Breast epithelium (tissue), 4 donors: ENCODE results near the gene SLC25A36. TPM values are rescaled to one million over a fixed set of nuclear protein-coding genes. Genes with fewer than 3 reads are reported as not detected.
"Not testable (repeated sequence)": the region's sequence is repeated elsewhere in the genome, so short reads cannot be mapped to it uniquely, and the experiment has no call there.

Source experiments
- DNase-seq, 2 donors: peaks; one replicate each; pipeline ENCODE4 v3.0.0-alpha.2; 2019; ENCODE audit warnings: low spot score in 2 of 2
- H3K27ac ChIP-seq, 2 donors: fragments of 200-600 bp; sonication (generic) in 1 of 2; one replicate each; pipeline ENCODE4 v1.5.1; 2016 to 2019; ENCODE audit warnings: mild to moderate bottlenecking in 1 of 2
- H3K27me3 ChIP-seq, 2 donors: fragments of 200-600 bp; sonication (generic) in 1 of 2; one replicate each; pipeline versions ENCODE4 v1.5.1 to v1.6.0; 2017 to 2019; ENCODE audit warnings: control low read depth in 1 of 2, mild to moderate bottlenecking in 1 of 2
- H3K36me3 ChIP-seq: fragments of 200-600 bp; one replicate; pipeline ENCODE4 v1.5.1; 2019
- H3K4me1 ChIP-seq, 2 donors: fragments of 200-600 bp; sonication (generic); one replicate each; pipeline ENCODE4 v1.5.1; 2016 to 2019; ENCODE audit warnings: control low read depth in 1 of 2
- H3K4me3 ChIP-seq, 3 donors: fragments of 200-600 bp; sonication (generic); 1 replicate in 2 of 3; 2 replicates in 1 of 3; pipeline ENCODE4 v1.5.1; 2016 to 2019; ENCODE audit warnings: mild to moderate bottlenecking in 3 of 3, moderate library complexity in 2 of 3
- H3K9me3 ChIP-seq, 2 donors: fragments of 200-600 bp; sonication (generic) in 1 of 2; one replicate each; pipeline ENCODE4 v1.5.1; 2016 to 2019; ENCODE audit warnings: control low read depth in 1 of 2
- POLR2A ChIP-seq: fragments of 450-650 bp; IDR thresholded peaks from one replicate; pipeline ENCODE4 v1.6.1; 2016; ENCODE audit warnings: antibody characterized with exemption, mild to moderate bottlenecking, moderate library complexity
- POLR2AphosphoS5 ChIP-seq, 3 donors: sonication (generic); formaldehyde crosslinking; IDR thresholded peaks; one replicate each; pipeline ENCODE4 v1.6.1; 2017; ENCODE audit warnings: antibody characterized with exemption in 3 of 3
- intact Hi-C: fragments of 100-400 bp; cut with DNase I; formaldehyde crosslinking; loops from one replicate; pipeline ENCODE4 v1.15.1; 2023; ENCODE audit warnings: low total_unique reads
- total RNA-seq, 3 donors: library from RNA; depleted of rRNA; stranded (reverse); fragments of >200 nt; gene quantifications; one replicate each; pipeline ENCODE4 v1.1.0, GENCODE V29; 2016
- TF ChIP-seq, protein P1 (sequence below), 3 donors: fragments of 450-650 bp; IDR thresholded peaks; one replicate each; pipeline ENCODE4 v1.5.1; 2016 to 2017; ENCODE audit warnings: antibody characterized with exemption in 3 of 3, mild to moderate bottlenecking in 3 of 3, moderate library complexity in 3 of 3

Gene SLC25A36
- total RNA-seq, 3 donors from 2014 or later = 74.7 to 111 (median 86.7) TPM

DNA sequence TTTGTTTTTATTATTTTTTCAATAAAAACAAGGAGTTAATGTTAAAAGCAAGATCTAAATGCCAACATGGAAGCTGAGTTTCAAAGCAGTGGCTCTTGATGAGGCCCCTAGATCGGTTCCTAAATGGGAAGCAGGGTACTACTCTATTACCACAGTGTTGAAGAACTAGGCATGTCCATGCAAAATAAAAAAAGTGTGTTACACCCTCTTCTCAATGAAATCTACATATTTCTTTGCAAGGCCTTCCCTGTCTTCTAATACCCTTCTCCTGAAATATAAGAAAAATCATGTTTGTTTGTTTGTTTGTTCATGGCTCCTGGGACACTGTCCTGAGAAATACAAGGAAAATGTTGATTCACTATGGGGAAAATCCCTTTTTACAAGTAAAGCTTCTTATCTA lies 12.2 kb upstream of the SLC25A36 start:
- Histone ChIP-seq H3K4me1 (no peaks in the 10 kb centered on the region), H3K4me3 (no peak overlapping the region), H3K27me3 (no peaks in the 10 kb centered on the region), H3K36me3 (no peaks in the 10 kb centered on the region), H3K27ac (no peak overlapping the region), H3K9me3 (no peaks in the 10 kb centered on the region)
- intact Hi-C loops = no loop called here
- DNase-seq = no peak
- TF ChIP-seq POLR2A (no peak), POLR2AphosphoS5 (IDR thresholded peaks at IDR 0.05) (no peak)
- TF ChIP-seq, protein P1, sequence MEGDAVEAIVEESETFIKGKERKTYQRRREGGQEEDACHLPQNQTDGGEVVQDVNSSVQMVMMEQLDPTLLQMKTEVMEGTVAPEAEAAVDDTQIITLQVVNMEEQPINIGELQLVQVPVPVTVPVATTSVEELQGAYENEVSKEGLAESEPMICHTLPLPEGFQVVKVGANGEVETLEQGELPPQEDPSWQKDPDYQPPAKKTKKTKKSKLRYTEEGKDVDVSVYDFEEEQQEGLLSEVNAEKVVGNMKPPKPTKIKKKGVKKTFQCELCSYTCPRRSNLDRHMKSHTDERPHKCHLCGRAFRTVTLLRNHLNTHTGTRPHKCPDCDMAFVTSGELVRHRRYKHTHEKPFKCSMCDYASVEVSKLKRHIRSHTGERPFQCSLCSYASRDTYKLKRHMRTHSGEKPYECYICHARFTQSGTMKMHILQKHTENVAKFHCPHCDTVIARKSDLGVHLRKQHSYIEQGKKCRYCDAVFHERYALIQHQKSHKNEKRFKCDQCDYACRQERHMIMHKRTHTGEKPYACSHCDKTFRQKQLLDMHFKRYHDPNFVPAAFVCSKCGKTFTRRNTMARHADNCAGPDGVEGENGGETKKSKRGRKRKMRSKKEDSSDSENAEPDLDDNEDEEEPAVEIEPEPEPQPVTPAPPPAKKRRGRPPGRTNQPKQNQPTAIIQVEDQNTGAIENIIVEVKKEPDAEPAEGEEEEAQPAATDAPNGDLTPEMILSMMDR (IDR thresholded peaks at IDR 0.05) = no peak

DNA sequence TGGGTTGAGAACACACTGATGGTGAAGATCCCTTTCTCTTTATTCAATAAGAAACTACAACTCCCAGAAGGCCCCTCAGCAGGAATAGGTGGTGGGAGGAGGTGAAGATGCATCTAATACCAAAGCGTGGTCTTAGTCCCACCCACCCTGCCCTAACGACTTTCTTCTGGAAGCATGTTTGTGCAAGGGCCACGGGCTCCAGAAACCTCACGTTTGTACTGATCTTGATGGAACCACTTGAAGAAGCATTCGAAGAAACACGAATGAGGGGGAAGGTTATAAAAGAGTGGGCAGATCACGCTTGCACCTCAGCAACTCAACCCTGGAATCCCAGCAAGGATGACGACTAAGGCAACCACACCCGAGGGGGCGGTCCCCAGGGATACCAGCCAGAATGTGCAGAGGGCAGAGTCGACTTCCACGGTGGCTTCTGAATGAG lies 10.6 kb upstream of the SLC25A36 start:
- Histone ChIP-seq H3K4me3 (no peak overlapping the region), H3K9me3 (no peaks in the 10 kb centered on the region), H3K4me1 (no peaks in the 10 kb centered on the region), H3K36me3 (no peaks in the 10 kb centered on the region), H3K27me3 (no peaks in the 10 kb centered on the region), H3K27ac (no peak overlapping the region)
- TF ChIP-seq POLR2A = no peak
- no peak for TF ChIP-seq POLR2AphosphoS5 (IDR thresholded peaks at IDR 0.05)
- TF ChIP-seq, protein P1 (IDR thresholded peaks at IDR 0.05) = no peak
- DNase-seq = no peak
- intact Hi-C loops = no loop called here

DNA sequence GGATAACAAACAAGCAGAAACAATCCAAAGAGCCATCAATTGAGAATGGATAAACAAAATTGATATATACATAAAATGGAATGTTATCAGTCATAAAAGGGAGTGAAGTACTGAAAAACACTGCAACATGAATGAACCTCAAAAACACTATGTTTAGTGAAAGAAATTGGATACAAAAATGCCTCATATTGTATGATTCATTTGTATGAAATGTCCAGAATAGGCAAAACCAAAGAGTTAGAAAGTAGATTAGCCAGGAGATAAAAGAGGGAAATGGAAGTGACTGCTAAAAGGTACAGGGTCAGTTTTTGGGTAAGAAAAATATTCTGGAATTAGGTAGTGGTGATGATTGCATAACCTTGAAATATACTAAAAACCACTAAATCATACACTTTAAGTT lies 9.8 kb upstream of the SLC25A36 start:
- no peaks in the 10 kb centered on the region for H3K9me3 ChIP-seq
- H3K4me3 ChIP-seq = no peak overlapping the region
- no peaks in the 10 kb centered on the region for H3K27me3 ChIP-seq
- intact Hi-C loops = no loop called here
- DNase-seq = no peak
- TF ChIP-seq, protein P1 (IDR thresholded peaks at IDR 0.05) = no peak
- TF ChIP-seq POLR2A (no peak), POLR2AphosphoS5 (IDR thresholded peaks at IDR 0.05) (no peak)
- H3K36me3 ChIP-seq = no peaks in the 10 kb centered on the region
- no peaks in the 10 kb centered on the region for H3K4me1 ChIP-seq
- no peak overlapping the region for H3K27ac ChIP-seq

DNA sequence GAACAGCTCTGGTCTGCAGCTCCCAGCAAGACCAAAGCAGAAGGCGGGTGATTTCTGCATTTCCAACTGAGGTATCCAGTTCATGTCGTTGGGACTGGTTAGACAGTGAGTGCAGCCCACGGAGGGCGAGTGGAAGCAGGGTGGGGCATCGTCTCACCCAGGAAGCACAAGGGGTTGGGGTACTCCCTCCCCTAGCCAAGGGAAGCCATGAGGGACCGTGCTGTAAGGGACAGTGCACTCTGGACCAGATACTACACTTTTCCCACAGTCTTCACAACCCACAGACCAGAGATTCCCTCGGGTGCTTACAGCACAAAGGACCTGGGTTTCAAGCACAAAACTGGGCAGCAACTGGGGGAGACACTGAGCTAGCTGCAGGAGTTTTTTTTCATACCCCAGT lies 8.5 kb upstream of the SLC25A36 start:
- no peak for DNase-seq
- no peaks in the 10 kb centered on the region for H3K27me3 ChIP-seq
- intact Hi-C loops = no loop called here

DNA sequence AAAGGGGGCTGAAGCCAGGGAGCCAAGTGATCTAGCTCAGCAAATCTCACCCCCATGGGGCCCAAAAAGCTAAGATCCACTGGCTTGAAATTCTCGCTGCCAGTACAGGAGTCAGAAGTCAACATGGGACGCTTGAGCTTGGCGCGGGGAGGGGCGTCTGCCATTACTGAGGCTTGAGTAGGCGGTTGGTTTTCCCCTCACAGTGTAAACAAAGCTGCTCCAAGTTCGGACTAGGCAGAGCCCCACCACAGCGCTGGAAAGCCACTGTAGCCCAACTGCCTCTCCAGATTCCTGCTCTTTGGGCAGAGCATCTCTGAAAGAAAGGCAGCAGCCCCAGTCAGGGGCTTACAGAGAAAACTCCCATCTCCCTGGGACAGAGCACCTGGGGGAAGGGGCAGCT lies 8.1 kb upstream of the SLC25A36 start:
- intact Hi-C loops = no loop called here
- H3K9me3 ChIP-seq = no peaks in the 10 kb centered on the region
- no peaks in the 10 kb centered on the region for H3K27me3 ChIP-seq
- no peaks in the 10 kb centered on the region for H3K4me1 ChIP-seq
- TF ChIP-seq POLR2AphosphoS5 (IDR thresholded peaks at IDR 0.05) (no peak), POLR2A (no peak)
- TF ChIP-seq, protein P1 (IDR thresholded peaks at IDR 0.05) = no peak
- DNase-seq = no peak
- H3K4me3 ChIP-seq = no peak overlapping the region
- H3K27ac ChIP-seq = no peak overlapping the region
- no peaks in the 10 kb centered on the region for H3K36me3 ChIP-seq

More for the DNA sequence above, 8.5 kb upstream of the SLC25A36 start:
- TF ChIP-seq POLR2AphosphoS5 (IDR thresholded peaks at IDR 0.05) = no peak
- Histone ChIP-seq H3K4me1 (no peaks in the 10 kb centered on the region), H3K36me3 (no peaks in the 10 kb centered on the region), H3K27ac (no peak overlapping the region), H3K9me3 (no peaks in the 10 kb centered on the region), H3K4me3 (no peak overlapping the region)

DNA sequence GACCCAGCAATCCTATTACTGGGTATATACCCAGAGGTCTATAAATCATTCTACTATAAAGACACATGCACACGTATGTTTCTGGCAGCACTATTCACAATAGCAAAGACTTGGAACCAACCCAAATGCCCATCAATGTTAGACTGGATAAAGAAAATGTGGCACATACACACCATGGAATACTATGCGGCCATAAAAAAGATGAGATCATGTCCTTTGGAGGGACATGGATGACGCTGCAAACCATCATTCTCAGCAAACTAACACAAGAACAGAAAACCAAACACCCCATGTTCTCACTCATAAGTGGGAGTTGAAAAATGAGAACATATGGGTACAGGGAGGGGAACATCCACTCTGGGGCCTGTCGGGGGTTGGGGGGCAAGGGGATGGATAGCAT lies 2.3 kb upstream of the SLC25A36 start:
- not testable (repeated sequence) for H3K4me1 ChIP-seq, H3K36me3 ChIP-seq, DNase-seq, H3K27ac ChIP-seq, H3K9me3 ChIP-seq, H3K27me3 ChIP-seq, H3K4me3 ChIP-seq
- intact Hi-C loops = loop anchor here (5.0 kb wide), 1 partner anchor 657 kb away; no protein-coding TSS in a partner anchor
